HUES6 (cell line): ENCODE results near the gene MBP.

Experiments
- H3K27ac ChIP-seq: 2 replicates; pipeline ENCODE4 v1.7.0; 2013; ENCODE audit warnings: low read depth, mild to moderate bottlenecking, low read length, inconsistent platforms
- H3K27me3 ChIP-seq: 2 replicates; pipeline ENCODE4 v1.6.1; 2013; ENCODE audit warnings: low read length; ENCODE audit not compliant: control insufficient read depth, insufficient read depth
- H3K36me3 ChIP-seq: 2 replicates; pipeline ENCODE4 v1.6.1; 2013; ENCODE audit warnings: low read length; ENCODE audit not compliant: control insufficient read depth, insufficient read depth
- H3K4me1 ChIP-seq: 2 replicates; pipeline ENCODE4 v1.6.1; 2013; ENCODE audit warnings: low read length; ENCODE audit not compliant: control insufficient read depth, insufficient read depth
- H3K4me3 ChIP-seq: 2 replicates; pipeline ENCODE4 v1.5.1; 2013; ENCODE audit warnings: low read depth, low read length
- H3K9ac ChIP-seq: one replicate; pipeline ENCODE4 v1.6.1; 2013; ENCODE audit warnings: mild to moderate bottlenecking, low read length
- H3K9me3 ChIP-seq: 2 replicates; pipeline ENCODE4 v1.6.1; 2013; ENCODE audit warnings: low read depth, low read length; ENCODE audit not compliant: control insufficient read depth, insufficient read depth

Gene MBP

GRCh38 chr18:77151033-77151771 lies 18.6 kb upstream of the MBP start:
- Histone ChIP-seq H3K27me3 (no peaks in the 10 kb centered on the region), H3K27ac (no peak overlapping the region), H3K4me3 (no peak overlapping the region), H3K36me3 (no peaks in the 10 kb centered on the region), H3K9ac (no peak overlapping the region), H3K4me1 (no peaks in the 10 kb centered on the region), H3K9me3 (peaks cover 10% of the 10 kb centered on the region; the same call in 1 of the 2 replicates)

- Histone ChIP-seq H3K27ac (no peak overlapping the region), H3K9ac (no peak overlapping the region), H3K27me3 (no peaks in the 10 kb centered on the region), H3K4me3 (no peak overlapping the region), H3K4me1 (no peaks in the 10 kb centered on the region), H3K36me3 (no peaks in the 10 kb centered on the region), H3K9me3 (peaks cover 7% of the 10 kb centered on the region; the same call in 1 of the 2 replicates)
These were observed 18.0 kb upstream of the MBP start for GRCh38 chr18:77150588-77150987.

GRCh38 chr18:77148289-77148688 lies 15.7 kb upstream of the MBP start:
- peaks cover 21% of the 10 kb centered on the region for H3K9me3 ChIP-seq
- no peaks in the 10 kb centered on the region for H3K4me1 ChIP-seq
- no peak overlapping the region for H3K27ac ChIP-seq
- H3K36me3 ChIP-seq, result no peaks in the 10 kb centered on the region
- H3K27me3 ChIP-seq, result no peaks in the 10 kb centered on the region
- H3K4me3 ChIP-seq, result no peak overlapping the region
- H3K9ac ChIP-seq, result no peak overlapping the region

GRCh38 chr18:77147418-77147852 lies 14.9 kb upstream of the MBP start:
- Histone ChIP-seq H3K4me3 (no peak overlapping the region), H3K36me3 (no peaks in the 10 kb centered on the region), H3K9me3 (peaks cover 26% of the 10 kb centered on the region), H3K27ac (no peak overlapping the region), H3K4me1 (no peaks in the 10 kb centered on the region), H3K27me3 (no peaks in the 10 kb centered on the region), H3K9ac (no peak overlapping the region)

GRCh38 chr18:77146249-77147080 lies 13.9 kb upstream of the MBP start:
- H3K4me1 ChIP-seq, result no peaks in the 10 kb centered on the region
- no peak overlapping the region for H3K9ac ChIP-seq
- no peaks in the 10 kb centered on the region for H3K36me3 ChIP-seq
- no peak overlapping the region for H3K27ac ChIP-seq
- no peaks in the 10 kb centered on the region for H3K27me3 ChIP-seq
- peaks cover 34% of the 10 kb centered on the region for H3K9me3 ChIP-seq
- no peak overlapping the region for H3K4me3 ChIP-seq

- Histone ChIP-seq H3K4me3 (no peak overlapping the region), H3K36me3 (no peaks in the 10 kb centered on the region), H3K9me3 (peaks cover 39% of the 10 kb centered on the region), H3K27me3 (no peaks in the 10 kb centered on the region), H3K27ac (no peak overlapping the region), H3K9ac (no peak overlapping the region), H3K4me1 (no peaks in the 10 kb centered on the region)
These were observed 12.8 kb upstream of the MBP start for GRCh38 chr18:77145364-77145901.

GRCh38 chr18:77144451-77145118 lies 12.0 kb upstream of the MBP start:
- Histone ChIP-seq H3K9me3 (peaks cover 39% of the 10 kb centered on the region), H3K4me1 (no peaks in the 10 kb centered on the region), H3K4me3 (no peak overlapping the region), H3K27ac (no peak overlapping the region), H3K36me3 (no peaks in the 10 kb centered on the region), H3K27me3 (no peaks in the 10 kb centered on the region), H3K9ac (no peak overlapping the region)

GRCh38 chr18:77144046-77144445 lies 11.5 kb upstream of the MBP start:
- H3K27me3 ChIP-seq, result no peaks in the 10 kb centered on the region
- peaks cover 39% of the 10 kb centered on the region for H3K9me3 ChIP-seq
- no peak overlapping the region for H3K4me3 ChIP-seq
- no peak overlapping the region for H3K9ac ChIP-seq
- no peak overlapping the region for H3K27ac ChIP-seq
- no peaks in the 10 kb centered on the region for H3K36me3 ChIP-seq
- no peaks in the 10 kb centered on the region for H3K4me1 ChIP-seq

GRCh38 chr18:77143196-77143595 lies 10.6 kb upstream of the MBP start:
- H3K9ac ChIP-seq, result no peak overlapping the region
- H3K4me3 ChIP-seq, result no peak overlapping the region
- no peaks in the 10 kb centered on the region for H3K4me1 ChIP-seq
- H3K27me3 ChIP-seq, result no peaks in the 10 kb centered on the region
- no peaks in the 10 kb centered on the region for H3K36me3 ChIP-seq
- peaks cover 39% of the 10 kb centered on the region for H3K9me3 ChIP-seq
- H3K27ac ChIP-seq, result no peak overlapping the region

- Histone ChIP-seq H3K4me3 (no peak overlapping the region), H3K9me3 (peaks cover 39% of the 10 kb centered on the region), H3K27me3 (no peaks in the 10 kb centered on the region; the same call in 1 of the 2 replicates), H3K4me1 (no peaks in the 10 kb centered on the region), H3K36me3 (no peaks in the 10 kb centered on the region), H3K9ac (no peak overlapping the region), H3K27ac (no peak overlapping the region)
These were observed 9.0 kb upstream of the MBP start for GRCh38 chr18:77141401-77142118.
